GM19468 (cell line): ENCODE results near the gene EPB41L1.

Experiments
- ATAC-seq: cut with Tn5 transposase; IDR thresholded peaks from one replicate; pipeline ENCODE4 v1.9.1; 2021; ENCODE audit warnings: mild to moderate bottlenecking, moderate library complexity, moderate number of reproducible peaks; ENCODE audit not compliant: unreplicated experiment; ENCODE audit errors: extremely low read depth

The EPB41L1 gene

GRCh38 chr20:36251426-36251825 lies 96.9 kb downstream of the EPB41L1 start:
- ATAC-seq, result no peak

- ATAC-seq, result no peak
These were observed 98.0 kb downstream of the EPB41L1 start for GRCh38 chr20:36252511-36252910.

- no peak for ATAC-seq
These were observed 98.5 kb downstream of the EPB41L1 start for GRCh38 chr20:36253036-36253435.

- ATAC-seq, result no peak
These were observed 99.5 kb downstream of the EPB41L1 start for GRCh38 chr20:36254076-36254475.

GRCh38 chr20:36255445-36255844 lies 100.9 kb downstream of the EPB41L1 start:
- ATAC-seq, result no peak

GRCh38 chr20:36259177-36260061 lies 104.9 kb downstream of the EPB41L1 start:
- ATAC-seq, result no peak

- ATAC-seq, result no peak
These were observed 105.8 kb downstream of the EPB41L1 start for GRCh38 chr20:36260316-36260715.

GRCh38 chr20:36261389-36262105 lies 107.0 kb downstream of the EPB41L1 start:
- ATAC-seq, result no peak

GRCh38 chr20:36262440-36262839 lies 107.9 kb downstream of the EPB41L1 start:
- ATAC-seq, result no peak

- no peak for ATAC-seq
These were observed 110.1 kb downstream of the EPB41L1 start for GRCh38 chr20:36264426-36265246.

GRCh38 chr20:36266189-36266588 lies 111.6 kb downstream of the EPB41L1 start:
- ATAC-seq, result no peak

GRCh38 chr20:36267605-36268381 lies 113.3 kb downstream of the EPB41L1 start:
- ATAC-seq, result no peak

GRCh38 chr20:36268440-36269342 lies 114.2 kb downstream of the EPB41L1 start:
- no peak for ATAC-seq

- no peak for ATAC-seq
These were observed 115.0 kb downstream of the EPB41L1 start for GRCh38 chr20:36269507-36269906.

GRCh38 chr20:36270744-36271638 lies 116.5 kb downstream of the EPB41L1 start:
- ATAC-seq, result no peak

- ATAC-seq, result no peak
These were observed 117.4 kb downstream of the EPB41L1 start for GRCh38 chr20:36271639-36272546.
